Effector CD8-positive, alpha-beta T cell (primary cell): ENCODE data around the gene SMAD9.
"Not testable (repeated sequence)": the region's sequence is repeated elsewhere in the genome, so short reads cannot be mapped to it uniquely, and the experiment has no call there.

Experiments
- DNase-seq: peaks from one replicate; lab custom pipeline; 2025; lab: John Stamatoyannopoulos, UW

SMAD9 gene

DNA sequence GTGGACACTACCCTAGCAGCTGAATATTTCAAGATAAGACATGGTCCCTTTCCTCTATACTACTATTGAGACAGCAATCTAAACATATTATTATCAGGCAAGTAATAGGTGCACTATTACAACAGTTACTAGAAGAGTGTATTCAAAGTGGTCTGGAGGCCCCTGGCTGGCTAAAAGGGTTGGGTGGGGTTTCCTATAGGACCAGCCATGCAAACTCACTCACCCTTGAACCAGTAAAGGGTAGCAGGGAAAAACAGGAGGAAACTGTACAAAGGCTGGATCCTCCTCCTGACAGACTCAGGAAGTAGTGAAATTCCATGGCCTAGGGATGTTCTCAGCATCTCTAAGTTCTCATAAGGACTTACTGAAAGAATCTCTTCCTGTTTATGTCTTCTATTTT is 7.7 kb downstream of the SMAD9 start:
- no peak for DNase-seq

DNA sequence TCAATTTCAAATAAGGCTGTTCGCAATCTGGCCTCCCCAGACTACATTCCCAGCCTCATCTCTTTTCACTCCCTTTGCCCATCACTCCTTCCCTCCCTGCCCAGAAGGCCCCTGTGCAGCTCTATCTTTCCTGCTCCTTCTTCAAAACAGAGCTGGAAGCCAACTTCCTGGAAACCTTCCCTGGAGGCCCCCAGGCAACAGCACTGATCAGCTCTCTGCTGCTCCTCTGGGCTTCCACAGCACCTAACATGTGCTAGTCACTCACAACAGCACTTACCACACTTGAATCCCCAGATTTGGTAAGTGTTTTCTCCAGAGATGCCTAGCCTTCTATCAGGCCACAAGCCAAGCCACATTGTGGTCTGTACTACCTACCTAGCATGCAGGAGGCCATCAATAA is 9.5 kb downstream of the SMAD9 start:
- no peak for DNase-seq

DNA sequence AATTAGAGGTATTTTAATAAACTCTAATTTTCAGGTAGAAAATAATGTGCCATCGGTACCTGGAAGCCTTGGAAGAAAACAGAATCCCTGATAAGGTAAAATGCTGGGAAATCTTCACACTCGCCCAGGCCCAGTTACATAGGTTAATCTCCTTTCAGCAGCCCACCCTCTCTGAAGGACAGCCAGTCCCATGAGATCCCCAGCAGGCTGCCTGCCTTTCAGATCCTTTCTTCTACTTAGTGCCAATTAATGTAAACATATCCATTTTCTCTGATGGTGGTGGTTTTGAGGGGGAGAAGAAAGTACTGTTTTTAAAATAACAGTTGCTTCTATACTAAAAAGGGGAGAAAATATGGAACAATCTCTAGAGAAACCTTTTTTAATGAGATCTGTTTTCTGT is 12.2 kb downstream of the SMAD9 start:
- no peak for DNase-seq

DNA sequence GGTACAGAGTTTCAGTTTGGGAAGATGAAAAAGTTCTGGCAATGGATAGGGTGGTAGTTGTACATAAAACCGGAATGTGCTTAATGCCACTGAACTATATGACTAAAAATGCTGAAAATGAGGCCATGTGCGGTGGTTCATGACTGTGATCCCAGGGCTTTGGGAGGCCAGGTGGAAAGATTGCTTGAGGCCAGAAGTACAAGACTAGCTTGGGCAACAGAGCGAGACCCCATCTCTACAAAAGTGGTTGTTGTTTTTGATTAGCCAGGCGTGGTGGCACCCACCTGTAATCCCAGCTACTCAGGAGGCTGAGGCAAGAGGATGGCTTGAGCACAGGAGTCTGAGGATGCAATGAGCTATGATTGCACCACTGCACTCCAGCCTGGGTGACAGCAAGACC is 12.8 kb downstream of the SMAD9 start:
- no peak for DNase-seq

DNA sequence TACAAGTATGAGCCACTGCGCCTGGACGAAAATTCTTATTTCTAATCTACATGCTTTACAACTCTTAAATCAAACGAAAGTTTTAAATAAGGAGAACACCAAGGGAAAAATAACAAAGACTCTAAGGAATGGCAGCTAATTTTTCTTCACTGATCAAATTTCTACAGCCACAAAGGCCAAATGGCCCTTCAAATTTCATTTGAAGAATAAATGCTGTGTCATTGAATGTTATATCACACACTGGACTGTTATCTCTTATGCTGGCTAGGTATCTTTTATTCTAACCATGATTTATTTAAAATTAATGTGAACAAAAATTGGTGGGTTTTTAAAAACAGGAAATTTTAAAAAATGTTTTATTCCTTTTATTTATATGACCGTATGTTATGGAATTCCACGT is 14.1 kb downstream of the SMAD9 start:
- no peak for DNase-seq

DNA sequence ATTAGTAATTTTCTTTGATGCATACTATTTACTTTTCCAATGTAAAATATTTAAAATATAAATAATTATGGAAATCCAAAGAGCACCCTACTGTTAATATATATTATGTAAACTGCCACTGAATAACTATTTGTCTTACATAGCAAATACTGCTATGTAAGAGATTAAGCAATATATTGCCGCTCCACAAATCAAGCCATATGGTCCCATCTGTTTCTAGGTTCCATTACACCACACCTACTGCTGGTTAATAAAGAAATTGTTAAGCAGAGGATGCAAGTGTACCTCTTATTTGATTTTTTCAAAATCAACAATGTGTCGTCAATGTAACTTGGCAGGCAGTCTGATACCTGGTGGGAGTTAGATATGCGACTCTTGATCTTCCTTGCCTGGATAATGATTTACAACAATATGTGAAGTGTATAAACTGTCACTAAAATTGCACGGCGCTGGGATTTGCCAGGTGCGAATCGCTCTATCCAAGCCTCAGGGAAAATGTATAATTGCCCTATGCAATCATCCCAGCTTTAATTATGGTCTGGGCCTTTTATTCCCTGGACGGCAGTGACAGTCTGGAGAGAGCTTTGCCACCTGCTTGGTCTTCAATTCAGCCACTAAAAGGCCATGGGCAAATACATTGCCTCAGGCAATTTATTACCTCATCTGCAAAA is 16.0 kb downstream of the SMAD9 start:
- DNase-seq = no peak

DNA sequence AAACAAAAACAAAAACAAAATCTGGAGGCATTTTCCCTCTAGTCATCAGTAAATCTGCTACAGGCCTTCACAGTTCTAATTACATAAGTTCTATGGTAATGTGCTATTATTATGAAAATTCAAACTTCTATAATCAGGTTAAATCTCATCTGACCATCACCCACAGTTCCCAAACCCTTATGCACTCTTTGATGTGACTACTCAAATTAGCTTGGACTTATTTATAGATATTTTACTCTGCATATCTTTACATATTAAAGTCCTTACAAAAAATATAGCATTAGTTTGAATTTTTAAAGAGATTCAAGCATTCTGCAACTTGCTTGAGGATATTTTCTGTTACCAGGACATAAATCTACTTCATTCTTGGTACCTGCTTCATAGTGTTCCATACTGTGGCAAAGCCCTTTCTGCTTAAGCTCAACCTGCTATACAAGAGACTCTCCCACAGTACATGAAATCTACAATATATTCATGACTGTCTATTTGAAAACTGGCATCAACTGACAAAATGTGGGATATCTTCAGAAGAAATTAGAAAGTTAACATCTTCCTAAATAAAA is 22.9 kb downstream of the SMAD9 start:
- DNase-seq = no peak

DNA sequence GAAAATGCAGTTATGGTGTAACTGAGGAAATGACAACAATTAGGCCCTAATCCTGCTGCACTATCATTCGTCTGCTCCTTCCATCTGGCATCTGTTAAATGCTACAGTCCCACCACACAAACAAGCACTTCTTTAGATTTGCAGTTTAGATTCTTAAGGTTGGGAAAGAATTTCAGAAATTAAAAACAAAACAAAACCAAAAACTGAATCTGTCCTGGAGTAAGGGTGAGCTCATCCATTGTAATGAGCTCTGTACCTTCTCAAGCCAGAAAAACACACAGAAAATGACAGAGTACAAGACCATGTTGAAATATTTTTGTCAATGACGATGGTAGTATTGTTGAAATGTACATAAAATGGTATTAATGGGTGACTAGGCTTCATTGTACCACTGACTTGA is 28.3 kb downstream of the SMAD9 start:
- no peak for DNase-seq

DNA sequence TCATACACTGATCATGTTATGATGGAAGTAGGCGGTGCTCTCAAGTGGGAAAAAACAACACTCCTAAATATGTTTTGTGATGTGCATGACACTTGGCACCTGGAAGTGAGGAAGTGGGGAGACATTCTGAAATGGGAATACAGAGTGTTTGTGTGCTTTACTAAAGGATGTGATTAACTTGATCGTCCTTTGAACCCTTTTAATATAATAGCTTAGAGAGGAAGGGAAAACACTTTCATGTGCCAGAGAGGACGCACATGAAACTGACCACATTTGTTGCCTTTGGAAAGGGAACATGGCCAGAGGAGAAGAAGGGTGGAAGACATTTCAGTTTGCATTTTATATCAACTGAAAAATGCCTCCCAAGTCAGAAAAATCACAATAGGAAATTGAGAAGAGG is 31.4 kb downstream of the SMAD9 start:
- DNase-seq = no peak

DNA sequence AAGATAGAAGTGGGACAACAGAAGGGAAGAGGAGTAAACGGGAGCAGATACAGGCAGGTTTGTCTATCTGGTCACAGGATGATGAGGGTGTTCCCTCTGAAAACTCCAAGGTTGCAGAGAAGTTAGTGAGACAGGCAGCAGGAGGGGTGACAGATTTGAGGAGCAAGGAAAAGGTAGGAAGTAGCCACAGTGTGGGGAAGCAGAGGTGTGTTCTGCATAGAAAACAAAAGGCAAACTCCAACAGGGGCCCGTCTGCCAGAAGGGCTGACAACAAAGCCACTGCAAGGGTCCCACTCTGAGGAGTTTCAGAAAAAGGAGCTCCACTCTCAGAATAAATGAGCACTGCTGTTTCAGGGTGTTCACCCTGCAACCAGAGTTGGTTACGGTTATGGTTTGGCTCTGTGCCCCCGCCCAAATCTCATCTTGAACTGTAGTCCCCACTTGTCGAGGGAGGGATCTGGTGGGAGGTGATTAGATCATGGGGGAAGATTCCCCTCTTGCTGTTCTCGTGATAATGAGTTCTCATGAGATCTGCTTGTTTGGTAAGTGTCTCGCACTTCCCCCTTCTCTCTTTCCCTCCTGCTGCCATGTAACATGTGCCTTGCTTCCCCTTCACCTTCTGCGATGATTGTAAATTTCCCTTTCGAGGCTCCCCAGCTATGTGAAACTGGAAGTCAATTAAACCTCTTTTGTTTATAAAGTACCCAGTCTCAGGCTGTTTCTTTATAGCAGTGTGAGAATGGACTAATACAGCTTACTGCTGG is 32.1 kb downstream of the SMAD9 start:
- no peak for DNase-seq

DNA sequence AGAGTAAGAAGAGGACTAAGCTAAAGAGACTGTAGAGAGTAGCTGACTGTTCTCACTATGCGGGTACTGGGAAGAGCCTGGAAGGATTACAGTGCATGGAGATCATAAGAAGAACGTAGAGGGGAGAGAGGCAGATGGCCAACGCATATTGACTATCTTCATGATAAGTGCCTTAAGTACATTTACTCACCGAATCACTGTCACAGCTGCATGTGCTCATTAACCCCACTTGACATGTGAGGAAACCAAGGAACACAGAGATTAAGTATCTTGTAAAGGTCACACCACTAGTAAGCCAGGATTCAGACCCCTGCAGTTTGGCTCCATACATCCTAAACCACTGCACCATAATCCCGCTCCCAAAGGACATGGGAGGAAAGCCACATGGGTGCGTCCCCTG is 34.1 kb downstream of the SMAD9 start:
- no peak for DNase-seq

DNA sequence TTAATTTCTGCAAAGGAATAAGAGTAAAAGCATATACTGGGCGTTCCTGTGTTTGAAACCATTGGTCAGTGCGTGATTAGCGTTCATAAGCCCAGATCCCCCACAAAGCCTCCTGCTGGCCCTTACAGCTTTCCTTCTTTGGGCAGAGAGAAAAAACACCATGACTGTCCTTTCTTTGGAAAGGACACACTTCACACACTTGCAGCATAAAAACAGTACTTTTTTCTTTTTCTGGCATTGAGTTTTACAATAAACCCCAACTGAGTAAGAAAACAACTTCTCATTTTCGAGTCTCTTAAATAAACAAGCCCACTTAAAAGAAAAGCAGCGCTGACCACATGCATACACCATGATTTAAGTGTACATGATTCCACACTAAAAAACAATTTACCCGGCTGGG is 35.8 kb downstream of the SMAD9 start:
- no peak for DNase-seq

DNA sequence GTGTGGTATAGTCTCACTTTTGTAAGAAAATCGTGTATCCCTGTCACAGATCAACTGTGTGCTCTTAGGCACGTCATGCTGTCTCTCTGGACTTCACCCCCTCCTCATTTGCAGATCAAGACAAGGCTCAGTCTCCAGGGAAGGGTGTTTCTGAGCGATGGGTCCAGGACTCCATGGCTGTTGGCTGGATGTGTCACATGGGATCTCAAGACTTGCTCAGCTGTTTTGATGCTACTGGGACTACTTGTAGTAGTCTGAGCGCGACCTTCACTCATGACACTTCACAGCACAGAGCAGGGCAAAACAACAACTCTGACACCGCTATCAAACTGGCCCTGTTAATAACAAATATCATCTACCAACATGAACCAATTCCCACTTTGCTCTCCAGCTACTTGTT is 36.2 kb downstream of the SMAD9 start:
- DNase-seq = no peak

DNA sequence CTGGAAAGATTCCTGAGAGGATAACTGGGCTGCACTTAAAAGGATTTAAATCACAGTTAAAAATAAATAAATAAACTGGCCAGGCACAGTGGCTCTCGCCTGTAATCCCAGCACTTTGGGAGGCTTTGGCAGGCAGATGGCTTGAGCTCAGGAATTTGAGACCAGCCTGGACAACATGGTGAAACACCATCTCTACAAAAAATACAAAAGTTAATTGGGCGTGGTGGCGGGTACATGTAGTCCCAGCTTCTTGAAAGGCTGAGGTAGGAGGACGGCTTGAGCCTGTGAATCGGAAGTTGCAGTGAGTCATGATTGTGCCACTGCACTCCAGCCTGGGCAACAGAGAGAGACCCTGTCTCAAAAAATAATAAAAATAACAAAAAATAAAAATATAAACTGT is 36.6 kb downstream of the SMAD9 start:
- DNase-seq = not testable (repeated sequence)

DNA sequence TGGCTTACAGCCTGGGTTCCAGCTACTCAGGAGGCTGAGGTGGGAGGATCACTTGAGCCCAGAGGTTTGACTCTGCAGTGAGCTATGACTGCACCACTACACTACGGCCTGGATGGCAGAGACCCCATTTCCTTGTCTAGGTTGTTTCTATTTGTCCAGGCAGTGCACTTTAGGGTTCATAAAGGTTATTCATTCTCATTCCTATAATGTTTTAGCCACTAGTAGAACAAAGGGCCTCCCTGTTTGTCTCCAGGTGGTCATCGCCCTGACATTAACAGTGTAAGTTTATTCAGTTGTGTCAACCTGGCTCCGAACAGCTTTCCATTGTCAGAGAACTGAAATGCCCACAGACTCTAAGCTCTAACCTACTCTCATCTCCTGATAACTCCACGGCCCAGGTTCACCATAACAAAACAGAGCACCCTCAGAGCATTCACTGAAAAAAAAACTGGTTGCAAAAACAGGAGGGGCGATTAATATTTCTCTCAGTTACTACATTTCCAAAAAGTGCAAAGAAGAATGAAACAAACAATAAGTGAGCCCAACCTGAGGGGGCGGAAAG is 37.1 kb downstream of the SMAD9 start:
- no peak for DNase-seq

DNA sequence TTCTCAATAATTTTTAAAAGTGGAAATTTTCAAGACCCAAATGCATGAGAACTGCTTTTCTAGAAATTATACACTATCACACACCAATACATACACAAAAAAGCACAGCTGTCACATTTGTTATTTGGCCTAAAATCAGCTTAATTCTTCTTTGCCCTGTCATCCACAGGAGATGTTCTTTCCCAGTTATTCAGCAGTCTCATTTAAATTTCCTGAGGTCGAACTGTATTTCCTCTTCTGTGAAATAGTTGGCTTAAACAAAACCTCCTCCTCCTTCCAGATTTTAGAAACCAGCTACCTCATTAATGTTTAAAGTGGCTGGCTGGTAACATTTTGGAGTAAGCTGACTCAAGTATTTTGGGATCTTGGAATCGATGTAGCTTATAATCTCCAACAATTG is 39.1 kb downstream of the SMAD9 start:
- no peak for DNase-seq

DNA sequence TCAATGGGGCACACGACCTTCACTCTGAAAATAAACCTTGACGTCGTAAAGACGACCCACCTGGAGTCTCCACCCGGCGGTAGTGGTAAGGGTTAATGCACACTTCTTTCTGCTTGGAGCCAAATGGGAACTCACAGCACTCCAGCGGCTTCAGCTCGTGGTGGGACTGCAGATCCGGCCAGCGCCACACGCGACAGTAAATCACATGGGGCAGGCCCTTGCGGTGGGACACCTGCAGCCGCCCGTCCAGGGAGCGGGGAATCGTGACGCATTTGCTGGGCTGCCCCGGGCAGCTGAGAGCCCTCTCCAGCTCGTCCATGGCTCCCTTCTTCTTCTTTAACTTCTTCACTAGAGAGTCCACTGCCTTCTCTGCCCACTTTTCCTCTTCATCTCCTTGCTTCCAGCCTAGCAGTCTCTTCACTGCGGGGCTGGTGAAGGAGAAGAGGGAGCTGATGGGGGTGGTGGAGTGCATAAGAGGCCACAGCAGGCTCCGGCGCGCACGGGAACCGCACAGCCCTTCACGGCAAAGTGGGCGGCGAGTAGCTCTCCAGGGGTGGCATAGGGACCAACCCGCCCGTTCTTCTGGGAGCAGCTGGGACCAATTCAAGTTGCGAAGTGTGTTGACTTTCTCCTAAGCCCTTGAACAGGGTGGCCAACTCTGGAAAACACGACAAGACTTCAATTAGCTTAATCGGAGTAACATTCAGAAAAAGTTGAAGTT is 40.7 kb downstream of the SMAD9 start:
- no peak for DNase-seq

DNA sequence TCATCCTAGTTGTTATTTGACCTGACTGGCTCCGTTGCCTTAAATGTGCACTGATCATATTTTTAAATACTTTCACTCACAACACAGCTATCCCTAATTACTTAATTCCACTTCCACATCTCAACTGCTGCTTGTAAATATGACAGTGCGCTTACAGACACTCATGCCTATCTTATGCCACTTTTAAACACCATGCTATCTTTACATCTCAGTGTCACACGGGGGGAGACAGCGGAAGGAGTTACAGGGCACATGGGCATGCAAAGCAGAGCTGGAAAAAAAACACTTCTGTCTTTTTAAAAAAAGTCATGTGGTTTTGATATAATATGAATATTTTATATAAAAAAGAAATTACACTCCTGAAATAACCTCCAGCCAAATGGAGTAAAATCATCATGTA is 44.1 kb downstream of the SMAD9 start:
- no peak for DNase-seq

DNA sequence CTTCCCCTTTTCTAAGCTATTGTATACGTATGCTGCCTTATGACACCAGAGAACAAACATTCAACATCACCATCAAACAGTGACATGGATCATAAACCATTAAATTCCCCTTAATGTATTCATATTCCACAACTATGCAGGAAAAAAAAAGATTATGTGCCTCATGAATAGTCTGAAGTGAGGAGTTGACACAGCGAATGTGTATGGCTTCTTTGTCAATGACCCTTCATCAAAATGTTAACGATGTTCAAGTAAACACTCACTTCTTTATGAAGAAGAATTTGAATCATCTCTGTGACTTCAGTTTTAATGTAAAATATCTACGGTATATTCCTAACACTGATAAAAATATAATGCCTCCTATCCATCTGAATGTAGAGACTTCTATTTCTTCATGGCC is 44.6 kb downstream of the SMAD9 start:
- no peak for DNase-seq

DNA sequence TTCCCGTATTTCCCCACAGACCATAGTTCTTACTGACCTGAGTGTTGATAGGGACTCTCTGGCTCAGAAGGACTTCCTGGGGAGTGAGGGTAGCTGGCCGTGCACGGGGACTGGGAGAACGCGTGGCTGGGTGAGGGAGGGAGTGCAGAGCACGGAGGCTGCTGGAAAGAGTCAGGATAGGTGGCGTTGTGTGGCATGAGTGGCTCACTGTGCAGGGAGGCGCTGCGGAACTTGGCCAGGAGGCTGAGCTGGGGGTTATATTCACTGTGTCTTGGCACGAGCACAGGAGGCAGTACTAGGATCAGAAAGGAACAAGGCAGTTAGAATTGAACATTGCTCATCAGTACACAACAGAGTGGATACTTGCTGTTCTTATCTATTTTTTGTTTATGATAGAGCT is 47.4 kb downstream of the SMAD9 start:
- no peak for DNase-seq

DNA sequence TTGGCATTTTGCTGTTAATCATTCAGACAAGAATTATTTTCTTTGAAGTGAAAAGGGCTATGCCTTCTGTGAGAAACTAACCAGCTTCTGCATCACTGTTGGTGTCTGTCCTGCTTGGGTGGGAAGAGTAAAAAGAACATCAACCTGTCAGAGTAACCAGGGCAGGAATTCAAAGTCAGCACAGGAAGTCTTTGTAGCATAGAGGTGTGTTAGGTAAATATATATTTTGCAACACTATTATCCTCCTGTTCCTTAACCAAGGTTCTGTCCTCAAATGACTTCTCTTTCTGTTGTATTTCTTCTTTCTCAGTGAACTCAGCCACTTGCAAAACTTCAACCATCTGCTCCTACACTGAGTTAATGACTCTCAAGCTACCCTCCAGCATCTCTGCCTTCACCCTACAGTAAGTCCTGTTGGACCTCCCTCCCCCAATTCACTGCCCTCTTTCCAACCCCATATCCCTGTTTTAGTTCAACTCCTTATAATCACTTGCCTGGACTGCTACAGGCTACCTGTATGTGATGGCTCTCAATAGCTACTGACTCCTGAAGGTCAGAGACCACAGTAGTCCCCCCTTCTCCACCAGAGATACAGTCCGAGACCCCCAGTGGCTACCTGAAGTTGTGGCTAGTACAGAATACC is 49.9 kb downstream of the SMAD9 start:
- no peak for DNase-seq

DNA sequence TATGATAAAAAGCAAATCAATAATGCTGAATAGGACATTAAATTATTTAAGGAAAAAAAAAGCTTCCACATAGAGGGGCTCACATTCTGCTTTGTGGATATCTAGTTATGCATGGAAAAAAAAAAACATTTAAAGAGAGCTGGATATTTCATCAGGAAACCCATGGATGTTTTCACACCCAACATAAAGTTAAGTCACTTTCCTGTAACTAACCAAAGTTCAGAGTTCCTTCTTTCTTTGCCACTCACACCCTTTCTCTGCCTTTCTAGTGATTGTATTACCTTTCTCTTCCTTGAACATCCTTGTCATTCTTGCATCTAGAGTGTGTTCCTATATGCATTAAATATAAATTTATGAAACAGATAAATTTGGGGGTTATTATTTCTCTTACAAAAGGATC is 53.8 kb downstream of the SMAD9 start:
- no peak for DNase-seq
